Measurements from ENCODE around the gene AFF3. TPM values are rescaled to one million over a fixed set of nuclear protein-coding genes. Genes with fewer than 3 reads are reported as not detected.
"Not testable (repeated sequence)": the region's sequence is repeated elsewhere in the genome, so short reads cannot be mapped to it uniquely, and the experiment has no call there.

AFF3 gene
- polyA plus RNA-seq, 1 donor: 3.5 TPM

DNA sequence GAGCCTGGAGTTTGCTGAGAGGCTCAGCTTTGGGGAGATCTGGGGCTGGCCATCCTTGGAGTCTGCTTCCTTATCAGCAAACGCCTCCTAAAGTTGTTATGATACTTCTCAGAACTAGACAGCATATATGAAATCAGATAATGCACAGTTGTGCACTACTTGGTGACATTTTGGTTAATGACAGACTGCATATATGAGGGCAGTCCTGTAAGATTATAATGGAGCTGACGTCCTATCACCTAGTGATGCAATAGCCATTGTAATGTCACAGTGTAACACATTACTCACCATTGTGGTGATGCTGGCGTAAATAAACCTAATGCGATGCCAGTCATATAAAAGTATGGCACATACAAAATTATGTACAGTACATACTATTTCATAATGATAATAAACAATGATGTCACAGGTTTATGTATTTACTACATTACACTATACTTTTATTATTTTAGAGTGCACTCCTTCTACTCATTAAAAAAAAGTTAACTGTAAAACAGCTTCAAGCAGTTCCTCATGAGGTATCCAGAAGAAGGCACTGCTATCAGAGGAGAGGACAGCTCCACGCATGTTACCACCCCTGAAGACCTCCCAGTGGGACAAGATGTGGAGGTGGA lies 354.5 kb downstream of the AFF3 start:
- DNase-seq (ENCODE audit: low read depth): no peak

DNA sequence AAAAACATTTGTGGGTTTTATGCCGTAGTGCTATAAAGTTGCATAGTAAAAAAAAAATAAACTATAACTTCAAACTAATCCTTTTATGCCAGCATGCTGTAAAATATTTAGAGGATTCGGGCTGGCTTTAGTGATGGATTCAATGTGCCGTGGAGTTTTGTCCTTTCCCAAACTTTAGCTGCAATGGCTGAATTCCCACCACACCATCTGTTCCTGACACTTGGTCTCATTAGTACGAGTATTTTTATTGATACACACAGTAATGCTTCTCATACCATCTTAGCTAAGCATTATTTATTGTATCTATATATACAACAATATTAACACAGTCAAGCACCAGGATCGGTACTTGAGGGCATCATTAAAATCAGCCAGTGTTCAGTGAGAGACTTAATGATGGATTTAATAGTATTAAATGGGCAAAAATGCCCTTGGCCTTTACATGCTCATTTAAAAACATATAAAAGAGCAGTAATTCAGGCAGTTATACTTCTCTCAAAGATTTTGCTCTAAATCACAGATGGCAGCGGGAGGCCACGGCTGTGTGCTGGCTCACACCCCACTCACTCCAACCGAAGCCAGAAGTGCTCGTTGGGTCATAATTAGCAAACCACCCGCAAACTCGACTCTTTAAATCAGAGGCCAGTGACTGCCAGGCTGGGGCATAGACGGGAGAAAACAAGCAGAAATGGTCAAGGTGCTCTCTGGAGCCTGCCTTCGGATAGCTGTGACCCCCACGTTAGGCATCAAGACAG lies 355.6 kb downstream of the AFF3 start:
- no peak for DNase-seq (ENCODE audit: low read depth)

DNA sequence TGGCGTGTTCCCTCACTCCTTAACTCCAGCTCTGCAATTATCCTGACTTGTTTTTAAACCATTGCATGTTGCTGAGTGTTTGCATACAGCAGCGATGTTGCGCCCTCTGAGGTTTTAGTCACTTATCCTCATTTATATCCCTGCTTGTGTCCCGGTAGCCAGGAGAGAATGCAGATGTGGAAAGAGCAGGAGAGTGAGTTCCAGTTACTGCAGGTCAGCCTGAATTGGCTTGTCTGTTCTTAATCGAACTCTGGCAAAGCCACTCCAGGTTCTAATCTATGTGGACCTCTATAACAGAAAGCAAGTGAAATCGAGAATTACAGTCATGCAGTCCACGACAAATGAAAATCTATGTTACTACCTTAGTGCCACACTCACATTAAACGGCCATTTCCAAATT lies 357.4 kb downstream of the AFF3 start:
- DNase-seq (ENCODE audit: low read depth): no peak

DNA sequence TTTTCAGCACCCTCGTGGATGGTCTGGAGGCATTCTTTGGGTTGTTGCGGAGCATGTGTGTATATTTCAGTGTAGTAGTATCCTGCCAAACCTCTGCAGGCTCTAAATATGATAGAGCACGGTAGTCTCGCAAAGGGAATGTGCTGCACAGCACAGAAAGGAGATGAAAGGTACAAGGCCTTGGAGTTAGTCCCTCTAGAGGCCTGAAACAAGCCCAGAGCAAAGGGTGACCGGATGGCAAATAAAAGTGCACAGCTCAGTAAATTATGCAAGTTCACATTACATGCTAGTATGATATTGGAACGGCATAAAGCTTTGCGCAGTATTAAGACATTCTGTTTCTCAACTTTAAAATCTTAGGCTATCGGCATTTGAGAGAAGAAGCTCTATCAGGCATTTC lies 358.1 kb downstream of the AFF3 start:
- DNase-seq (ENCODE audit: low read depth): no peak

DNA sequence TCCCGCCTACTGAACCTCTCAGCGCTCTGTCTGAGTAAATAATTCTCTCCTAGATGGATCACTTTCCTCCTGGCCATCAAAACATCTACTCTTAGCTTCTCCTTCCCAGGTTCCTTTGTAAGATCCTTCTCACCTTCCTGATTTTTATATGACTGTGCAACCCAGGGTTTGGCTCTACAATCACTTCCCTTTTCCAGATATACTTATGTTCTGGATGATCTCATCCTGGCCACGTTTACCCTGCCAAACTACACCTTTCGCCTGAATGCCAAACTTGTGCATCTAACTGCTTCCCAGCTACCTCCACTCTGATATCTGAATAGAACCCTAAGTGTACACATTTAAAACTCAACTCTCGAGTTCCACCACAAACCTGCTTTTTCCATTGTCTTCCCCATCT lies 362.1 kb downstream of the AFF3 start:
- no peak for DNase-seq (ENCODE audit: low read depth)

DNA sequence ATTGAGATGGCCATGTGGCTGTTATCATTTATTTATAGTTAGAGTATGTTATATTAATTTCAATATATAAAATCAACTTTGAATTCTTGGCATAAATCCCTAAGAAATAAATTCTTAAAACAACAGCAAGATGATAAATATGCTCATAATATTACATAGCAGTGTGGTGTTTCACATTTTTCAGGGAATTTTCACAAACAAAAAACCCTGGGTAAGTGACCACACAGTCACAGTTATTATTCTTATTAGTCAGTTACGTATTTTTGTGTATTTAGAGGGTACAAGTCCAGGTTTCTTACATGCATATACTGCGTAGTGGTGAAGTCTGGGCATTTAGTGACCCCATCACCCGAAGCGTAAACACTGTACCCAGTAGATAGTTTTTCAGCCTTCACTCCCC lies 363.1 kb downstream of the AFF3 start:
- DNase-seq (ENCODE audit: low read depth): no peak

DNA sequence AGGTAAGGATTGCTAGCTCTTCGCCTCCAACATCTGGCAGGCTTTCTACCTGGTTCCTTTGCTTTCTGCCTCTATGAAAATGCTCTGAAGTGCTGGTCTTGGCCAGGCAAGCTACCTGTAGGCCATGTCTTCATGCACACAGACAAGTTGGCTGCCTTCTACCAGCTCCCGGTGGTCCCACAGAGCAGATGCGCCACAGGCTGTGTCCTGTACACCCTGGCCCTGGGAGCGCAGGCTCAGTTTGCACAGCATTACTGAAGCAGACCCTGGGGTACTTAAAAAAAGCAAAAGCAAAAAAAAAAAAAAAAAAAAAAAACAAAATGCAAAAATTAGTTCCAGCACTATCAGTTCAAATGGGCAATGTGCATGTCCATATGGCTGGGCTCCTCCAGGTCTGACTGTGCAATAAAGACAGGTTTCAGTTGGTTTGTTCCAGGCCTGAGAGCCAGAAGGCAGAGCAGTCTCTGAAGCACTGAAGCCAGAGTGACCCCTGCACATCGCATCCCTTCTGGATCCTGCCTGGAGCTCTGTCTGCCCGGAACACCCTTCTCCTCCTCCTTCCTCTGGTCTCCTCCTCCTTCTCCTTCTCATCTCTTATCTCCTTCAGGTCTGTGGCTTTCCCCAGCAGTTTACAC lies 364.6 kb downstream of the AFF3 start:
- no peak for DNase-seq (ENCODE audit: low read depth)

DNA sequence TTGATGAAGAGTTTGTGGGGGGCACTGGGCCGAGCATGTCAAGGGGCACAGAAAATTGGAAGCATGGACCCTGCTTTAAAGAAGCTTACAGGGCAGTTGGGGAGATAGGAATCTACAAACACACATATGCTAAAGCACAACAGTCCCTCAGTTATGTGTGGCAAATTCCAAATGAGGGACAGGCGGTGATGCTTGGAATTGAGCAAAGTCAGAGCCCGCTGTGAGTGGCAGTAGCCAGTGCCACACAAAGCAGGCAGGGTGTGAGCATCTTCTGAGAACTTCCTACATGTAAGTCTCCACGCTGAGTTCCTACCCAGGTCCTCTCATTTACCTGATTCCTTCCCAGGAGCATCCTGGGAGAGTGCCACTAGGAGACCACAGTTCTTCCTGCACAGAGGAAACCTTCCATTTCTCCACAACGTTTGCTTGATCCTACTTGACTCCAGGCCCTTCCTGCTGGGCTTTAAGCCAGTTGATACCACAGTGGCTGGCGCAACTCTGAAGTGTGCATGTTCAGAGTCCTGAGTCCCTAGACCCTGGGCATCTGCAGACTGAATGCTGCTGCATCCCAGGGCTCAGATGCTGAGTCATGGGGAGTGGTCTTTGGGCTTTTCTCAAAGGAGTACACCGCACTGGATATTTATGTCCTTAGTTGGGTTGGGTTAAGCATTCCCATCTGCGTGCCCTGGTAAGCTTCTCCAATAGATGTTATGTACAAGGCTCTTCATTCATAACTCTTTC lies 365.3 kb downstream of the AFF3 start:
- DNase-seq (ENCODE audit: low read depth): no peak

DNA sequence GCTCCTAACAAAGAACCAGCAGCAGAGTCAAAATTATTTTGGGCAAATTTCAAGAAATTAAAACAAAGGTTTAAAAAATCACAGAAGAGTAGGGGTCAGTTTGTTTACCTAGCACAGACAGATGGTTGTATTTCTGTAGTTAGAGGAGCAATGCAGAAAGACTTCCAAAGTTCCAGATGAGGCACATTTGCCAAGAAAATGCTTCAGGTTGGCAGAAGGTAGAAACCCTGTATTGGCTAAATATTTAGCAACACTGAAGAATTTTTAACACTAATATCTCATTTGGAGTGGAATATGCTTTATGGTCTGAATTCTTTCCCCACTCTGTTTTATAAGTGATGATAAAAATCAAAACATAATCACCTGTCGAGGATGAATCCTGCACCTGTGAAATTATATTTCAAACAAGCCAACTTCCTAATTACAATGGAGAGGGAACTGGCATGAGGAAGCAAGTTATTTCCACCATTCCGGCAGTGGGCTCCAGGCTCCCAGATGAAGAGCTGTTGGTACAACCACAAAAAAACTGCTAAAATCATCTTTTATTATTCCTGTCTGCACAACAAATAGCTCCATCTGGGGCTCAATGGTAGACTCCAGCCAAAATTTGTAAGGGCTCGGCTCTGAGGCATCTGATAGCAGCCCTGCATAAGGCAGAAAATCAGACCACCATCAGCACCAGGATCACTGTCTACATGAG lies 366.0 kb downstream of the AFF3 start:
- no peak for DNase-seq (ENCODE audit: low read depth)

DNA sequence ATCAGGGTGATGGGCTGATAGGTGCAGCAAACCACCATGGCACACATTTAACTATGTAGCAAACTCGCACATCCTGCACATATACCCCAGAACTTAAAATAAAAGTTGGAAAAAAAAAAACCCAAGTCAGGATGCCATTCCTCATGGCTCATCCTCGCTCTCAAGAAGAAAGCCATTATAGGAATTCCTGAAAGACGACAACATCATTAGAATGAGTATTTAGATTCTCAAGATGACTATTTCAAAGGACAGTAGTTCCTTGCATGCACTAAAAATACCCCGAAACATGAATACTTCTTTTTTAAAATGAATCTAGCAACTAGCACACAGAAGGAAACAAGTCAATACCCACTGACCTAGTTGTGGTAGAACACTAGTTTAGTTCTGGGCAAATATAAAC lies 366.8 kb downstream of the AFF3 start:
- DNase-seq (ENCODE audit: low read depth): no peak

DNA sequence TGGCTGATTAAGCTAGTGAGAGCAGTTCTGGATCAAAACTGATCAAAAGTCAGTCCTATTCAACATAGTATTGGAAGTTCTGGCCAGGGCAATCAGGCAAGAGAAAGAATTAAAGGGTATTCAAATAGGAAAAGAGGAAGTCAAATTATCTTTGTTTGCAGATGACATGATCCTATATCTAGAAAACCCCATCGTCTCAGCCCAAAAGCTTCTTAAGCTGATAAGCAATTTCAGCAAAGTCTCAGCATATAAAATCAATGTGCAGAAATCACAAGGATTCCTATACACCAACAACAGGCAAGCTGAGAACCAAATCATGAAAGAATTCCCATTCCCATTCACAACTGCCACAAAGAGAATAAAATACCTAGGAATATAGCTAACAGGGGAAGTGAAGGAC lies 368.7 kb downstream of the AFF3 start:
- not testable (repeated sequence) for DNase-seq (ENCODE audit: low read depth)

DNA sequence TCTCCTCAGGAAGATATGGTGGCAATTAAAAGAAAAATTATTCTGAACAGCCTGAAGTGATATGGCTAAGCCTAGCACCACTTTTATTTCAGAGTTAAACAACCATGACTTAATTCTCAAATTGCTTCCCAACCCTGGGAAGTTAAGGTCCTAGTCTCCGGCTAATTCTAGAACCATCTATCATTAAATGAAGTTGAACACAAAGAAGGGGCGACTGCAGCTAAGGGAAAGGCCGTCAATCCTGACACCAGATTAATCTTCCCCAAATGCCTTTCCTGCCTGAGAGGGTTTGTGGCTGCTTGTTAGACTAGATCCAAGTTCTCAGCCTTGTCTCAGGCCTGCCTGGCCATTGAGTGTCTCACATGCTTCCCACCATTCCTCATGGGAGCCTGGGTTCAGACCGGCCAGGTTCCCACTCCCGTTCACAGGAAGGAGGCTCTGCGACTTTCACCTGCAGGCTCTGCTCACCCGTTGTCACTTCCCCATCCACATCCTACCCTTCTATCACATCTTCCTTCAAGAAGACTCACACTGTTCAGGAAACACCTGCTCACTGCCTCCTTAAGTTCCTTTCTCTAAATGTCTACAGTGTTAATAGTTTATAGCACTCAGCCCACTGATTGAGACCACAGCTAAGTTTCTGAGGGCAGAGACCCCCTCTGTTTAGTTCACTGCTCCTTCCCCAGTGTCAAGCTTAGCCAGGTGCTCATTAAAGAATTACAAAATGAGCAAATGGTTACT lies 369.6 kb downstream of the AFF3 start:
- no peak for DNase-seq (ENCODE audit: low read depth)

DNA sequence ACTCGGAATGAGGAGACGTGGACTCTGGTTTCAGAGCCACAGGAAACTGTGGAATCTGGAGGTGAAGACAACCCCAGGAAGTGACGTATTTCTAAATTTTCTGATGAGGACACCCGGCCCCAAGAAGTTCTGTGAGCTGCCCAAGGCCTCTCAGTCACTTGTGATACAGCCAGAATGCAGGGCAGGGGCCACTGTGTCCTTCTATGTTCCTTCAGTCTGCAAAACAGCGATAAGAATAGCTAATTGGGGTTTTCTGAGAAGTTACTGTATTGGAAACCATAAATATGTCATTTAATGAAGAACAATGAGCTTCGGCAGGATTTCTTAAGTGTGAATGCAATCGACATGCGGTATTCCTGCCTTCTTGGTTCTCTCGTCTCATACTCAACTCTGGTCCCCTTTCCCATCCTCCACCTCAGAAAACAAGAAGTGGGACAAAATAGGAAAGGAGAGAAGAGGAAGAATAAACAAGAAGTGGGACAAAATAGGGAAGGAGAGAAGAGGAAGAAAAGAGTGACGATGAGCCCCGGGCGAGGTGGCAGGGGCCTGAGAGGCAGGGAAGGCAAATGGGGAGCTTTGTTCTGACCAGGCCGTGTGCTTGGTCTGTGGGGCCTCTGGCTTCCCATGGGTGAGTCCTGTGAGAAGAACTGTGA lies 370.6 kb downstream of the AFF3 start:
- DNase-seq (ENCODE audit: low read depth): no peak

DNA sequence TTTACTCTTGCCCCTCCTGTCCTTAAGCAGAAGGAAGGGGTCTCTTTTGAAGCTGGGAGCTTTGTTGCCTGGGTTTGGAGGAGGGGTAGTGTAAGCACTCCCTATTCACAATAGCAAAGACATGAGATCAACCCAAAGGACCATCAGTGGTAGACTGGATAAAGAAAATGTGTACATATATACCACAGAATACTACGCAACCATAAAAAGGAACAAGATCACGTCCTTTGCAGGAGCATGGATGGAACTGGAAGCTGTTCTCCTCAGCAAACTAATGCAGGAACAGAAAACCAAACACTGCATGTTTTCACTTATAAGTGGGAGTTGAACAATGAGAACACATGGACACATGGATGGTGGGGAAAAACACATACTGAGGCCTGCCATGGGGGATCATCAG lies 371.5 kb downstream of the AFF3 start:
- no peak for DNase-seq (ENCODE audit: low read depth)

DNA sequence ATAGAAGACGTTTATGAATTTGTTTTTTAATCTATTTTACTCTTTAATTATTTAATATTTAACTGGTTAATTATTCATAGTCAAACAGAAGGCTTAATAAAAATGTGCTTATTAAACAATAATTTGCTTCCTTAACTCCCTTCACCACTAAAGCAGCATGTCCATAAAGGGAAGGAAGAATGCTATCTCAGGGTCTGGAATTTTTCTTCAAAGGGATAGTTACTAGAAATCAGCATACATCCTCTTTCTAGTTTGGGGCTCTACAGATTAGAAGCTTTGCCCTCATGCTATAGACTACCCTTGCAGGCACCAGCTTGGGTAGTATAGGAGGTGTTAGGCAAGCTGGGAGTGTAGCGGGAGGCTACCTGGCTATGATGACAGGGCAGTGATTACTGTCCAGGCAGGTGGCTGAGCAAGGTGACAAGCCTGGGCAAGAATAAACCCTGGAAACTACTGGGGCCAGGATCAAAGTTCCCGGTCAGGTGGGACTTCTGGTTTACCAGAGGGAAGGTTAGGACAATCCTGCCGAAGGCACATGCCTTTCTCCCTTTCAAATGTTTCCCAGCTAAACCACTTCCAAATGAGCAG lies 376.6 kb downstream of the AFF3 start:
- DNase-seq (ENCODE audit: low read depth): no peak

DNA sequence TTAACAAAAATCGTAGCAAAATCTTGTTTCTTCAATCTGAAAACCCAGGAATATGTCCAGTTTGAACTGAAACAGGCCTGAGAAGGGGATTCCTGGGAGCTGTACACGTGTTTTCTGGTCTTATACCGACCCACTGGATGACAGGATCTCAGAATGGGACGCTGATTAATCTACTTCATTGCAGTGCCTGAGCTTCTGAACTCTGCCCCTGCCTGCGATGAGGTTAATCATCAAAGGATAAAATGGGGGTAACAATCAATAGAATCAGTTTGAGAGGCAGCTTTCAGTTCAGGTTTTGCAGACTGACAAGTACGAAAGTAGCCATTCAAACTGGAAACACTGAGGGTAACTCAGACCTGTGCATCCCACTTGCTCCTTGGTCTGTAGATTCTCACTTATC lies 378.6 kb downstream of the AFF3 start:
- DNase-seq (ENCODE audit: low read depth): no peak

DNA sequence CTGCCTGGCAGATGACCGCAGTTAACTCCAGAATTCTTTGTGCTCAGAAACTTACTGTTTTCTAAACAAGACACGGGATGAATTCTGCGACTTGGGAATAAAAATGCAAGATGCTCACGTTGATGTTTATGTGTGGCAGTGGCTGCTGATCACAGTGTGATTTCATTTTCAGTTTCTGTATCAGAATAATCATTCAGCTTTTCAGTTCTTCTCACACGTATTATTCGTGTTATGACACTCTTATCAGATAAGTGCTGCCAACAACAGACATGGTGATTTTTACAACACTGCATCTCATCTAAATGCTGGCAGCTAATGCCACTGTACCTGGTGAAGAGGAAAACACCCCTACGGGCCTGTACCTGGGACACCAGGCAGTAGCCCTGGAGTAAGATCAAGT lies 379.7 kb downstream of the AFF3 start:
- DNase-seq (ENCODE audit: low read depth): no peak

DNA sequence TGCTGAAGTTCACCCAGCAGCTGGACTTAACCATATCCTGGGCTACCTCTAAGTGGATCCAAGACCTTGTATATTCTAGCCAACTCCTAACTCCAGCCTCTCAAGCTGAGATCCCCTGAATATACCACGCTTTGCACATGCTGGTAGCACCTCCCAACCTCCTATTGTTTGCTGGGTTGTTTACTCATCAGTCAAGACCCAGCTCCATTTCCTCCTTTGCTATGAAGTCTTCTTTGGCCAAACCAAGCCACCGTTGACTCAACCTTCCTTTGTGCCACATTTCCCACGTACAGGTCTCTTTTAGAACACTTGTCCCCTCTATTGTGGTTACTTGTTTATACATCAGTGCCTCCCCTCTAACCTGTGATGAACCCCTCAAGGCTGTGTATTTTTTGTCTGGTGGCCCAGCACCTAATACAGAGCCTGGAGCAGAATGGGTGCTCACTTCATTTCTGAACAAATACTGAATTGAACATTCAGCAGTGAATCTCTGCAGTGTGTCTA lies 384.7 kb downstream of the AFF3 start:
- DNase-seq (ENCODE audit: low read depth): no peak

DNA sequence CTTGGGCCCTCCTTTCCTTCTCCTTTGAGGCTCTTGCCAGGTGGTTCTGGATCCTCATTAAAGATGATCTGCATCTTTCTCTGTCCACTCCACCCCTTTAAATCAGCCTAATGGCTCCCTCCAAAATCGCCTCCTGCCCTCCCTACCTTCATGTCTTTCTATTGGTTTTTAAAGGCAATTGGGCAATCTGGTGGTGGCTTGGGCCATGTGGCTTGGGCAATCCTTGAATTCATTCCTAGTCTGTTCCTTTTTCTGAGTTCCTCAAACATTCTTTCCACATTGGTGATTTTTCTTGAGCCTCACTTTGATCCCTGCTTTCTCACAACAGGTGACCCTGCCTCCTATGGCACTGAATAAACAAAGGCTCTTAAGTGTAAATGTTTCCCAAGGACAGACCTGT lies 386.3 kb downstream of the AFF3 start:
- DNase-seq (ENCODE audit: low read depth): no peak

DNA sequence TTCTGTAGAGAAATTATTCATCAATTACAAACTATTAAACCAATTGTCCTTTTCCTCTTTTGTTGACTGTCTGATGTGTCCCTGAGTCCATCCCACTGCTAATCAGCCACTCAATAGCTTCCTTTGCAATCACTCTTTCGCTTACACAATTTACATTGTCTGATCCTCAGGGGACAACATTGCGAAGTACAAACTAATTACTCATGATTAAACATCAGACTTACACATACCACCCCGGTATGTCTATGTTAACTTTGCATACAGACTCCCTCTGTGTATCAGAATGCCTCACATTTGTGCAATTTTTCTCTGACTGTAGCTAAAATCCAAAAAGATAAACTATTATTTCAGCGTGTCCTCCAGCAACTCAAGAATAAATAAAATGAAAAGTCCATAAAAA lies 388.2 kb downstream of the AFF3 start:
- no peak for DNase-seq (ENCODE audit: low read depth)

Measured in forelimb muscle (tissue), 1 donor.